NCI-H510A treated with DMSO at 0.1 percent for 48 hours (cell line): ENCODE data around the gene RPN1.

ENCODE experiments used
- DNase-seq: peaks from one replicate; lab custom pipeline; 2025; lab: John Stamatoyannopoulos, UW

Gene RPN1

GRCh38 chr3:128578346-128578745, 72.3 kb downstream of the RPN1 start:
- DNase-seq = no peak

GRCh38 chr3:128577711-128578110, 72.9 kb downstream of the RPN1 start:
- DNase-seq = no peak

GRCh38 chr3:128576290-128576689, 74.3 kb downstream of the RPN1 start:
- DNase-seq = no peak

GRCh38 chr3:128575777-128576176, 74.8 kb downstream of the RPN1 start:
- no peak for DNase-seq

GRCh38 chr3:128573707-128574162, 76.9 kb downstream of the RPN1 start:
- DNase-seq = no peak

GRCh38 chr3:128573160-128573559, 77.5 kb downstream of the RPN1 start:
- no peak for DNase-seq

GRCh38 chr3:128572644-128573105, 77.9 kb downstream of the RPN1 start:
- DNase-seq = no peak

- no peak for DNase-seq
These were observed 78.6 kb downstream of the RPN1 start for GRCh38 chr3:128572013-128572412.
